ENCODE results near the gene DNAJC8.

DNAJC8 gene

DNA sequence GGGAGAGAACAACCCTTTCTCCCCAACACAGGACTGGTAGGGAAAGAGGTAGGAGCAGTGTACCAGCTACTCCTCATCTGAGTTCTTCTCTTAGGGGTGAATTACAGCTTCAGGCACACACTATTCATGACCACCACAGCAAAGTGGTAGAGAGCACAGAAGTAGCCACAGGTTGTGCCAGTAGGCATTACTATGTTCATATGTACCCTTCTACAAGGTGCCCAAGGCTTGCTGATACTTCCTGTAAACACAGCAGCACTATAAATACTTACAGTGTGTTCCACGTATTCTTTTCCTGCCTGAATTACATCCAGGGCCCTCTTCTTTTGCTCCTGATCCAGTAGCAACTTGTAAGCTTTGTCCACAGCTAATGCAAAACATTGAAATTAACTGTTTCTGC lies 23.1 kb downstream of the DNAJC8 start:
- DNase-seq (ENCODE audit: low spot score) (no peak), ATAC-seq (ENCODE audit: low read depth) (no peak)
- no peaks in the 10 kb centered on the region for H3K27me3 ChIP-seq (ENCODE audit: insufficient read depth, poor library complexity, severe bottlenecking)
- TF ChIP-seq, protein P1, sequence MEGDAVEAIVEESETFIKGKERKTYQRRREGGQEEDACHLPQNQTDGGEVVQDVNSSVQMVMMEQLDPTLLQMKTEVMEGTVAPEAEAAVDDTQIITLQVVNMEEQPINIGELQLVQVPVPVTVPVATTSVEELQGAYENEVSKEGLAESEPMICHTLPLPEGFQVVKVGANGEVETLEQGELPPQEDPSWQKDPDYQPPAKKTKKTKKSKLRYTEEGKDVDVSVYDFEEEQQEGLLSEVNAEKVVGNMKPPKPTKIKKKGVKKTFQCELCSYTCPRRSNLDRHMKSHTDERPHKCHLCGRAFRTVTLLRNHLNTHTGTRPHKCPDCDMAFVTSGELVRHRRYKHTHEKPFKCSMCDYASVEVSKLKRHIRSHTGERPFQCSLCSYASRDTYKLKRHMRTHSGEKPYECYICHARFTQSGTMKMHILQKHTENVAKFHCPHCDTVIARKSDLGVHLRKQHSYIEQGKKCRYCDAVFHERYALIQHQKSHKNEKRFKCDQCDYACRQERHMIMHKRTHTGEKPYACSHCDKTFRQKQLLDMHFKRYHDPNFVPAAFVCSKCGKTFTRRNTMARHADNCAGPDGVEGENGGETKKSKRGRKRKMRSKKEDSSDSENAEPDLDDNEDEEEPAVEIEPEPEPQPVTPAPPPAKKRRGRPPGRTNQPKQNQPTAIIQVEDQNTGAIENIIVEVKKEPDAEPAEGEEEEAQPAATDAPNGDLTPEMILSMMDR (IDR thresholded peaks at IDR 0.05; ENCODE audit: poor library complexity, severe bottlenecking), result no peak
- no peaks in the 10 kb centered on the region for H3K4me1 ChIP-seq (ENCODE audit: insufficient read depth, poor library complexity, severe bottlenecking)
- peaks cover 95% of the 10 kb centered on the region for H3K36me3 ChIP-seq (ENCODE audit: low read depth)
- no peaks in the 10 kb centered on the region for H3K9me3 ChIP-seq (ENCODE audit: severe bottlenecking)
- H3K4me3 ChIP-seq (ENCODE audit: severe bottlenecking), result no peak overlapping the region
- H3K27ac ChIP-seq (ENCODE audit: poor library complexity, severe bottlenecking), result no peak overlapping the region

GRCh38 chr1:28208818-28209441 lies 23.9 kb downstream of the DNAJC8 start:
- H3K4me3 ChIP-seq (ENCODE audit: severe bottlenecking), result no peak overlapping the region
- no peak overlapping the region for H3K27ac ChIP-seq (ENCODE audit: poor library complexity, severe bottlenecking)
- DNase-seq (ENCODE audit: low spot score) (no peak), ATAC-seq (ENCODE audit: low read depth) (peak; percentile 78)
- H3K27me3 ChIP-seq (ENCODE audit: insufficient read depth, poor library complexity, severe bottlenecking), result no peaks in the 10 kb centered on the region
- H3K36me3 ChIP-seq (ENCODE audit: low read depth), result peaks cover 95% of the 10 kb centered on the region
- H3K4me1 ChIP-seq (ENCODE audit: insufficient read depth, poor library complexity, severe bottlenecking), result no peaks in the 10 kb centered on the region
- H3K9me3 ChIP-seq (ENCODE audit: severe bottlenecking), result no peaks in the 10 kb centered on the region
- TF ChIP-seq, protein P1 (IDR thresholded peaks at IDR 0.05; ENCODE audit: poor library complexity, severe bottlenecking), result peak; percentile 86

- Histone ChIP-seq H3K36me3 (ENCODE audit: low read depth) (peaks cover 88% of the 10 kb centered on the region), H3K9me3 (ENCODE audit: severe bottlenecking) (no peaks in the 10 kb centered on the region), H3K27ac (ENCODE audit: poor library complexity, severe bottlenecking) (no peak overlapping the region), H3K4me3 (ENCODE audit: severe bottlenecking) (no peak overlapping the region), H3K27me3 (ENCODE audit: insufficient read depth, poor library complexity, severe bottlenecking) (no peaks in the 10 kb centered on the region), H3K4me1 (ENCODE audit: insufficient read depth, poor library complexity, severe bottlenecking) (no peaks in the 10 kb centered on the region)
- TF ChIP-seq, protein P1 (IDR thresholded peaks at IDR 0.05; ENCODE audit: poor library complexity, severe bottlenecking), result no peak
- ATAC-seq (ENCODE audit: low read depth) (no peak), DNase-seq (ENCODE audit: low spot score) (no peak)
These were observed 27.6 kb downstream of the DNAJC8 start for GRCh38 chr1:28205243-28205642.

DNA sequence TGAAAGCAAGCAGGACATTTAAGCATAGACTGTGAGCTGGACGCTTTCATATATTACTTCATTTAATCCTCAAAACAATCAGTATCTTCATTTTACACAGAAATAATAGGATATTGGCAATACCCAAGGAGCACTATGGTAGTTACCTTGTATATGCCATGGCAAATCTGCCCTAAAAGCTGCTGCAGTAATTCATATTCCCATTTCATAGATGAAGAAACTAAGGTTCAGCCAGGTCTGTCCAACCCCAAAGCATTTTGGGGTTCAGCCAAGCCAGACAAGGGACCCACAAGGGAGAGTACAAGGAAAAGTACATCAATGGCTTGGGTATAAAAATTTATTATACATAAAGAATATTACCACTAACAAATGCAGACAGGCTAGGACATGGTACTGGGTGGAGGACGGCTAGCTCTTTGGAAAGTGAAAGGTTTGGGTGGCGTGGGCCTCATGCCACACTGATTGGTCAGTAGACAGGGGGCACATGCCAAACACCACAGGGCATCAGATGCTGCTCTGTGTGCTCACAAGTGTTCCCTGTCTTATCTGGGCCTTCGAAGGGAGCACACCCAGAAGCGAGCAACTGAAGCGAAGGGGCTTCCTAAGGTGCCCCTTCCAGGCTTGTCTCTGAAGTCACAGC lies 32.5 kb downstream of the DNAJC8 start:
- Histone ChIP-seq H3K4me1 (ENCODE audit: insufficient read depth, poor library complexity, severe bottlenecking) (peaks cover 14% of the 10 kb centered on the region), H3K9me3 (ENCODE audit: severe bottlenecking) (no peaks in the 10 kb centered on the region), H3K36me3 (ENCODE audit: low read depth) (peaks cover 52% of the 10 kb centered on the region), H3K27me3 (ENCODE audit: insufficient read depth, poor library complexity, severe bottlenecking) (no peaks in the 10 kb centered on the region), H3K4me3 (ENCODE audit: severe bottlenecking) (no peak overlapping the region), H3K27ac (ENCODE audit: poor library complexity, severe bottlenecking) (no peak overlapping the region)
- TF ChIP-seq, protein P1 (IDR thresholded peaks at IDR 0.05; ENCODE audit: poor library complexity, severe bottlenecking), result no peak
- no peak for DNase-seq (ENCODE audit: low spot score)
- no peak for ATAC-seq (ENCODE audit: low read depth)
